Smooth muscle cell of the brain vasculature (primary cell): Measurements from ENCODE around the gene GRM8.

Experiments
- DNase-seq: peaks from one replicate; pipeline ENCODE4 v3.0.0-alpha.2; 2012; ENCODE audit warnings: low read depth, low spot score

Gene GRM8

GRCh38 chr7:126667742-126668366 lies 584.9 kb downstream of the GRM8 start:
- DNase-seq: no peak

- DNase-seq: no peak
Measured at GRCh38 chr7:126662856-126663255, 589.9 kb downstream of the GRM8 start.

GRCh38 chr7:126659124-126659523 lies 593.6 kb downstream of the GRM8 start:
- no peak for DNase-seq

GRCh38 chr7:126658684-126659083 lies 594.1 kb downstream of the GRM8 start:
- DNase-seq: no peak

GRCh38 chr7:126657599-126658358 lies 595.0 kb downstream of the GRM8 start:
- DNase-seq: no peak

GRCh38 chr7:126657137-126657536 lies 595.6 kb downstream of the GRM8 start:
- DNase-seq: no peak

- DNase-seq: no peak
Measured at GRCh38 chr7:126656165-126656564, 596.6 kb downstream of the GRM8 start.

- DNase-seq: no peak
Measured at GRCh38 chr7:126637538-126637937, 615.2 kb downstream of the GRM8 start.

GRCh38 chr7:126635545-126635944 lies 617.2 kb downstream of the GRM8 start:
- DNase-seq: no peak

GRCh38 chr7:126608339-126608776 lies 644.4 kb downstream of the GRM8 start:
- no peak for DNase-seq

GRCh38 chr7:126606331-126606730 lies 646.4 kb downstream of the GRM8 start:
- no peak for DNase-seq

GRCh38 chr7:126605553-126605952 lies 647.2 kb downstream of the GRM8 start:
- no peak for DNase-seq

GRCh38 chr7:126605056-126605455 lies 647.7 kb downstream of the GRM8 start:
- no peak for DNase-seq

GRCh38 chr7:126589068-126589684 lies 663.6 kb downstream of the GRM8 start:
- no peak for DNase-seq

GRCh38 chr7:126578338-126578737 lies 674.4 kb downstream of the GRM8 start:
- DNase-seq: no peak

GRCh38 chr7:126574276-126575250 lies 678.2 kb downstream of the GRM8 start:
- no peak for DNase-seq

GRCh38 chr7:126570845-126571244 lies 681.9 kb downstream of the GRM8 start:
- no peak for DNase-seq

- no peak for DNase-seq
Measured at GRCh38 chr7:126569402-126569801, 683.3 kb downstream of the GRM8 start.

- DNase-seq: no peak
Measured at GRCh38 chr7:126557271-126557670, 695.5 kb downstream of the GRM8 start.

- no peak for DNase-seq
Measured at GRCh38 chr7:126541406-126541805, 711.3 kb downstream of the GRM8 start.

- DNase-seq: no peak
Measured at GRCh38 chr7:126535176-126535575, 717.6 kb downstream of the GRM8 start.

- no peak for DNase-seq
Measured at GRCh38 chr7:126533715-126534114, 719.0 kb downstream of the GRM8 start.
